GM12865 (cell line): ENCODE measurements around the gene TMEM98.
"Not testable (repeated sequence)": the region's sequence is repeated elsewhere in the genome, so short reads cannot be mapped to it uniquely, and the experiment has no call there.

Experiments
- DNase-seq: peaks from one replicate; pipeline ENCODE4 v3.0.0; 2010; ENCODE audit warnings: low read depth
- H3K4me3 ChIP-seq: 2 replicates; pipeline ENCODE4 v1.5.1; 2011; ENCODE audit warnings: mild to moderate bottlenecking, low read depth, low read length, control low read depth
- CTCF ChIP-seq: IDR thresholded peaks from 2 replicates; pipeline ENCODE4 v1.5.1; 2011; ENCODE audit warnings: low read length, control low read depth, low read depth, inconsistent platforms; ENCODE audit not compliant: insufficient read depth; ENCODE audit errors: missing control alignments

The TMEM98 gene

GRCh38 chr17:32927724-32928585 is at the start of gene TMEM98:
Gene TMEM98, plus strand, starts transcription at chr17:32928153. Its CDS starts 3,376 bp downstream, at chr17:32931529.
- H3K4me3 ChIP-seq, result peak within 1 kb of the TSS; percentile 12; the same call in 1 of the 2 replicates
- no peak for DNase-seq
- no peak for TF ChIP-seq CTCF

GRCh38 chr17:32878211-32878610 is 49.7 kb upstream of the TMEM98 start:
- no peak for DNase-seq
- no peak overlapping the region for H3K4me3 ChIP-seq
- no peak for TF ChIP-seq CTCF

GRCh38 chr17:32879134-32879533 is 48.8 kb upstream of the TMEM98 start:
- DNase-seq, result no peak
- TF ChIP-seq CTCF, result no peak
- H3K4me3 ChIP-seq, result no peak overlapping the region

GRCh38 chr17:32880671-32881453 is 47.1 kb upstream of the TMEM98 start:
- no peak for TF ChIP-seq CTCF
- H3K4me3 ChIP-seq, result no peak overlapping the region
- peak; percentile 35 for DNase-seq

- TF ChIP-seq CTCF, result no peak
- no peak for DNase-seq
- no peak overlapping the region for H3K4me3 ChIP-seq
Measured at GRCh38 chr17:32882029-32882428, 45.9 kb upstream of the TMEM98 start.

- H3K4me3 ChIP-seq, result no peak overlapping the region
- TF ChIP-seq CTCF, result no peak
- no peak for DNase-seq
Measured at GRCh38 chr17:32882734-32883133, 45.2 kb upstream of the TMEM98 start.

GRCh38 chr17:32886951-32887350 is 41.0 kb upstream of the TMEM98 start:
- H3K4me3 ChIP-seq, DNase-seq: not testable (repeated sequence)

GRCh38 chr17:32887410-32887809 is 40.5 kb upstream of the TMEM98 start:
- not testable (repeated sequence) for DNase-seq, H3K4me3 ChIP-seq
